Cerebellar cortex (tissue), 1 donor: ENCODE data around the gene CPAMD8.
"Not testable (repeated sequence)": the region's sequence is repeated elsewhere in the genome, so short reads cannot be mapped to it uniquely, and the experiment has no call there.

ENCODE experiments used
- DNase-seq: peaks from one replicate; pipeline ENCODE4 v3.0.0-alpha.2; 2015; ENCODE audit warnings: low spot score

Gene CPAMD8

GRCh38 chr19:16874978-16875299 lies 151.7 kb downstream of the CPAMD8 start:
- not testable (repeated sequence) for DNase-seq

GRCh38 chr19:16874250-16874977 lies 152.2 kb downstream of the CPAMD8 start:
- no peak for DNase-seq

GRCh38 chr19:16873594-16873993 lies 153.0 kb downstream of the CPAMD8 start:
- no peak for DNase-seq

- no peak for DNase-seq
Observed at GRCh38 chr19:16872728-16873127, 153.9 kb downstream of the CPAMD8 start.

GRCh38 chr19:16871871-16872270 lies 154.7 kb downstream of the CPAMD8 start:
- DNase-seq: no peak

- DNase-seq: no peak
Observed at GRCh38 chr19:16869331-16869972, 157.2 kb downstream of the CPAMD8 start.

GRCh38 chr19:16868423-16869130 lies 158.0 kb downstream of the CPAMD8 start:
- DNase-seq: no peak

- no peak for DNase-seq
Observed at GRCh38 chr19:16867211-16867610, 159.4 kb downstream of the CPAMD8 start.

- peak; percentile 1 for DNase-seq
Observed at GRCh38 chr19:16862826-16863415, 163.7 kb downstream of the CPAMD8 start.

- peak; percentile 72 for DNase-seq
Observed at GRCh38 chr19:16861834-16862233, 164.8 kb downstream of the CPAMD8 start.

GRCh38 chr19:16861011-16861410 lies 165.6 kb downstream of the CPAMD8 start:
- no peak for DNase-seq

GRCh38 chr19:16860118-16860517 lies 166.5 kb downstream of the CPAMD8 start:
- DNase-seq: no peak

GRCh38 chr19:16859626-16860025 lies 167.0 kb downstream of the CPAMD8 start:
- no peak for DNase-seq

- DNase-seq: no peak
Observed at GRCh38 chr19:16856091-16856490, 170.5 kb downstream of the CPAMD8 start.

- DNase-seq: no peak
Observed at GRCh38 chr19:16853066-16853465, 173.5 kb downstream of the CPAMD8 start.

- DNase-seq: no peak
Observed at GRCh38 chr19:16851031-16851712, 175.4 kb downstream of the CPAMD8 start.

- no peak for DNase-seq
Observed at GRCh38 chr19:16850133-16850532, 176.5 kb downstream of the CPAMD8 start.

- no peak for DNase-seq
Observed at GRCh38 chr19:16849168-16849567, 177.4 kb downstream of the CPAMD8 start.

- DNase-seq: no peak
Observed at GRCh38 chr19:16847430-16847829, 179.2 kb downstream of the CPAMD8 start.

GRCh38 chr19:16846901-16847300 lies 179.7 kb downstream of the CPAMD8 start:
- no peak for DNase-seq
